ENCODE data around the gene KRT32. TPM values are rescaled to one million over a fixed set of nuclear protein-coding genes. Genes with fewer than 3 reads are reported as not detected.

KRT32 gene
- total and polyA plus RNA-seq, 2 experiments from 2014 or later: not detected

- Histone ChIP-seq H3K36me3 (ENCODE audit: low read depth) (no peaks in the 10 kb centered on the region), H3K9me3 (ENCODE audit: low read depth) (no peaks in the 10 kb centered on the region), H3K79me2 (ENCODE audit: insufficient read depth) (no peaks in the 10 kb centered on the region), H3K9ac (no peak overlapping the region), H4K20me1 (ENCODE audit: insufficient read depth) (no peaks in the 10 kb centered on the region), H3K4me2 (ENCODE audit: unreplicated experiment) (no peak overlapping the region), H3K9me2 (ENCODE audit: insufficient read depth) (no peaks in the 10 kb centered on the region), H3F3A (ENCODE audit: insufficient read depth) (no peaks in the 10 kb centered on the region), H2AFZ (no peak overlapping the region), H3K4me1 (ENCODE audit: insufficient read depth) (no peaks in the 10 kb centered on the region), H3K27me3 (replicated peaks; ENCODE audit: insufficient read depth) (0 out of 2 replicates have a peak, but pooled peaks cover 4% of the 10 kb centered on the region), H3K4me3 (no peak overlapping the region), H3K27ac (no peak overlapping the region)
- in situ Hi-C loops (cut with MboI): no loop called here
- no peak for DNase-seq
- TF ChIP-seq EZH2 (IDR thresholded peaks at IDR 0.05; ENCODE audit: insufficient read depth, poor library complexity, severe bottlenecking) (no peak), EZH2phosphoT487 (IDR thresholded peaks at IDR 0.05; ENCODE audit: insufficient read depth, low read depth) (no peak)
- WGBS, 2 experiments (ENCODE audit: low coverage in 1 of 2, low lambda C conversion rate in 2 of 2, missing lambda C conversion rate in 2 of 2): 89 to 90% methylated on average over 9 of the region's 9 CpGs
Measured at GRCh38 chr17:41483531-41483930, 16.3 kb upstream of the KRT32 start.

GRCh38 chr17:41481036-41481435 lies 13.8 kb upstream of the KRT32 start, which contains the start of gene KRT35:
KRT35 (minus strand) TSS chr17:41481151; CDS start chr17:41481097, 54 bp downstream.
- Histone ChIP-seq H3K79me2 (ENCODE audit: insufficient read depth) (no peaks in the 10 kb centered on the region), H3K4me1 (ENCODE audit: insufficient read depth) (no peaks in the 10 kb centered on the region), H4K20me1 (ENCODE audit: insufficient read depth) (no peaks in the 10 kb centered on the region), H3K27ac (no peak within 1 kb of the TSS), H3K9me2 (ENCODE audit: insufficient read depth) (no peaks in the 10 kb centered on the region), H3K4me2 (ENCODE audit: unreplicated experiment) (no peak within 1 kb of the TSS), H3K4me3 (no peak within 1 kb of the TSS), H3K27me3 (replicated peaks; ENCODE audit: insufficient read depth) (0 out of 2 replicates have a peak, but pooled peaks cover 4% of the 10 kb centered on the region), H3K9me3 (ENCODE audit: low read depth) (no peaks in the 10 kb centered on the region), H3F3A (ENCODE audit: insufficient read depth) (no peaks in the 10 kb centered on the region), H3K36me3 (ENCODE audit: low read depth) (no peaks in the 10 kb centered on the region), H2AFZ (no peak within 1 kb of the TSS), H3K9ac (no peak within 1 kb of the TSS)
- 90 to 91% methylated on average over 1 to 2 of the region's 2 CpGs for WGBS, 2 experiments (ENCODE audit: low coverage in 1 of 2, low lambda C conversion rate in 2 of 2, missing lambda C conversion rate in 2 of 2)
- TF ChIP-seq EZH2 (IDR thresholded peaks at IDR 0.05; ENCODE audit: insufficient read depth, poor library complexity, severe bottlenecking) (no peak), EZH2phosphoT487 (IDR thresholded peaks at IDR 0.05; ENCODE audit: insufficient read depth, low read depth) (no peak)
- DNase-seq: no peak
- in situ Hi-C loops (cut with MboI): no loop called here

GRCh38 chr17:41480581-41480980 lies 13.4 kb upstream of the KRT32 start:
- Histone ChIP-seq H3K9ac (no peak overlapping the region), H3K27me3 (replicated peaks; ENCODE audit: insufficient read depth) (0 out of 2 replicates have a peak, but pooled peaks cover 4% of the 10 kb centered on the region), H3K4me1 (ENCODE audit: insufficient read depth) (no peaks in the 10 kb centered on the region), H3K4me3 (no peak overlapping the region), H3K9me3 (ENCODE audit: low read depth) (no peaks in the 10 kb centered on the region), H3K27ac (no peak overlapping the region), H3K4me2 (ENCODE audit: unreplicated experiment) (no peak overlapping the region), H2AFZ (no peak overlapping the region), H4K20me1 (ENCODE audit: insufficient read depth) (no peaks in the 10 kb centered on the region), H3K79me2 (ENCODE audit: insufficient read depth) (no peaks in the 10 kb centered on the region), H3K9me2 (ENCODE audit: insufficient read depth) (no peaks in the 10 kb centered on the region), H3F3A (ENCODE audit: insufficient read depth) (no peaks in the 10 kb centered on the region), H3K36me3 (ENCODE audit: low read depth) (no peaks in the 10 kb centered on the region)
- TF ChIP-seq EZH2 (IDR thresholded peaks at IDR 0.05; ENCODE audit: insufficient read depth, poor library complexity, severe bottlenecking): no peak
- TF ChIP-seq EZH2phosphoT487 (IDR thresholded peaks at IDR 0.05; ENCODE audit: insufficient read depth, low read depth): no peak
- DNase-seq: no peak
- in situ Hi-C loops (cut with MboI): no loop called here
- WGBS, 2 experiments (ENCODE audit: low coverage in 1 of 2, low lambda C conversion rate in 2 of 2, missing lambda C conversion rate in 2 of 2): 86 to 92% methylated on average over 9 to 10 of the region's 10 CpGs

GRCh38 chr17:41480136-41480535 lies 12.9 kb upstream of the KRT32 start:
- Histone ChIP-seq H3K36me3 (ENCODE audit: low read depth) (no peaks in the 10 kb centered on the region), H3K9ac (no peak overlapping the region), H3K4me3 (no peak overlapping the region), H3K4me2 (ENCODE audit: unreplicated experiment) (no peak overlapping the region), H3F3A (ENCODE audit: insufficient read depth) (no peaks in the 10 kb centered on the region), H3K9me2 (ENCODE audit: insufficient read depth) (no peaks in the 10 kb centered on the region), H4K20me1 (ENCODE audit: insufficient read depth) (no peaks in the 10 kb centered on the region), H3K27ac (no peak overlapping the region), H3K27me3 (replicated peaks; ENCODE audit: insufficient read depth) (0 out of 2 replicates have a peak, but pooled peaks cover 4% of the 10 kb centered on the region), H3K9me3 (ENCODE audit: low read depth) (no peaks in the 10 kb centered on the region), H2AFZ (no peak overlapping the region), H3K79me2 (ENCODE audit: insufficient read depth) (no peaks in the 10 kb centered on the region), H3K4me1 (ENCODE audit: insufficient read depth) (no peaks in the 10 kb centered on the region)
- TF ChIP-seq EZH2 (IDR thresholded peaks at IDR 0.05; ENCODE audit: insufficient read depth, poor library complexity, severe bottlenecking) (no peak), EZH2phosphoT487 (IDR thresholded peaks at IDR 0.05; ENCODE audit: insufficient read depth, low read depth) (no peak)
- in situ Hi-C loops (cut with MboI): no loop called here
- WGBS, 2 experiments (ENCODE audit: low coverage in 1 of 2, low lambda C conversion rate in 2 of 2, missing lambda C conversion rate in 2 of 2): 39 to 41% methylated on average over 2 of the region's 2 CpGs
- no peak for DNase-seq

- no peak for DNase-seq
- Histone ChIP-seq H2AFZ (no peak overlapping the region), H3K4me2 (ENCODE audit: unreplicated experiment) (no peak overlapping the region), H3K36me3 (ENCODE audit: low read depth) (no peaks in the 10 kb centered on the region), H3K27me3 (replicated peaks; ENCODE audit: insufficient read depth) (no peaks in the 10 kb centered on the region), H3K9me3 (ENCODE audit: low read depth) (no peaks in the 10 kb centered on the region), H3K4me3 (no peak overlapping the region), H3K79me2 (ENCODE audit: insufficient read depth) (no peaks in the 10 kb centered on the region), H3K9ac (no peak overlapping the region), H3F3A (ENCODE audit: insufficient read depth) (no peaks in the 10 kb centered on the region), H4K20me1 (ENCODE audit: insufficient read depth) (no peaks in the 10 kb centered on the region), H3K27ac (no peak overlapping the region), H3K9me2 (ENCODE audit: insufficient read depth) (no peaks in the 10 kb centered on the region), H3K4me1 (ENCODE audit: insufficient read depth) (no peaks in the 10 kb centered on the region)
- in situ Hi-C loops (cut with MboI): no loop called here
- WGBS, 2 experiments (ENCODE audit: low coverage in 1 of 2, low lambda C conversion rate in 2 of 2, missing lambda C conversion rate in 2 of 2): 88 to 95% methylated on average over 8 of the region's 8 CpGs
- no peak for TF ChIP-seq EZH2phosphoT487 (IDR thresholded peaks at IDR 0.05; ENCODE audit: insufficient read depth, low read depth)
- TF ChIP-seq EZH2 (IDR thresholded peaks at IDR 0.05; ENCODE audit: insufficient read depth, poor library complexity, severe bottlenecking): no peak
Measured at GRCh38 chr17:41478237-41478636, 11.1 kb upstream of the KRT32 start.

All from GM23248 (cell line).